Astrocyte of the cerebellum (primary cell): ENCODE data around the gene PRSS50.
"Not testable (repeated sequence)": the region's sequence is repeated elsewhere in the genome, so short reads cannot be mapped to it uniquely, and the experiment has no call there.

ENCODE experiments used
- DNase-seq: peaks from one replicate; pipeline ENCODE4 v3.0.0-alpha.2; 2011; ENCODE audit warnings: low read depth
- H3K4me3 ChIP-seq: 2 replicates; pipeline ENCODE4 v1.5.1; 2011; ENCODE audit warnings: mild to moderate bottlenecking, low read depth, low read length, moderate library complexity
- in situ Hi-C: cut with HindIII; loops from 2 replicates; pipeline ENCODE4 v1.10.0; 2017; ENCODE audit warnings: low sequenced_read_pairs
- TF ChIP-seq, protein P1 (sequence below): IDR thresholded peaks from 2 replicates; pipeline ENCODE4 v1.5.1; 2012; ENCODE audit warnings: low read length, low read depth, moderate library complexity, mild to moderate bottlenecking; ENCODE audit errors: missing control alignments

The PRSS50 gene

GRCh38 chr3:46709157-46709654 is 8.5 kb downstream of the PRSS50 start:
- in situ Hi-C loops: no loop called here
- TF ChIP-seq, protein P1, sequence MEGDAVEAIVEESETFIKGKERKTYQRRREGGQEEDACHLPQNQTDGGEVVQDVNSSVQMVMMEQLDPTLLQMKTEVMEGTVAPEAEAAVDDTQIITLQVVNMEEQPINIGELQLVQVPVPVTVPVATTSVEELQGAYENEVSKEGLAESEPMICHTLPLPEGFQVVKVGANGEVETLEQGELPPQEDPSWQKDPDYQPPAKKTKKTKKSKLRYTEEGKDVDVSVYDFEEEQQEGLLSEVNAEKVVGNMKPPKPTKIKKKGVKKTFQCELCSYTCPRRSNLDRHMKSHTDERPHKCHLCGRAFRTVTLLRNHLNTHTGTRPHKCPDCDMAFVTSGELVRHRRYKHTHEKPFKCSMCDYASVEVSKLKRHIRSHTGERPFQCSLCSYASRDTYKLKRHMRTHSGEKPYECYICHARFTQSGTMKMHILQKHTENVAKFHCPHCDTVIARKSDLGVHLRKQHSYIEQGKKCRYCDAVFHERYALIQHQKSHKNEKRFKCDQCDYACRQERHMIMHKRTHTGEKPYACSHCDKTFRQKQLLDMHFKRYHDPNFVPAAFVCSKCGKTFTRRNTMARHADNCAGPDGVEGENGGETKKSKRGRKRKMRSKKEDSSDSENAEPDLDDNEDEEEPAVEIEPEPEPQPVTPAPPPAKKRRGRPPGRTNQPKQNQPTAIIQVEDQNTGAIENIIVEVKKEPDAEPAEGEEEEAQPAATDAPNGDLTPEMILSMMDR: no peak
- H3K4me3 ChIP-seq: no peak overlapping the region
- DNase-seq: no peak

DNA sequence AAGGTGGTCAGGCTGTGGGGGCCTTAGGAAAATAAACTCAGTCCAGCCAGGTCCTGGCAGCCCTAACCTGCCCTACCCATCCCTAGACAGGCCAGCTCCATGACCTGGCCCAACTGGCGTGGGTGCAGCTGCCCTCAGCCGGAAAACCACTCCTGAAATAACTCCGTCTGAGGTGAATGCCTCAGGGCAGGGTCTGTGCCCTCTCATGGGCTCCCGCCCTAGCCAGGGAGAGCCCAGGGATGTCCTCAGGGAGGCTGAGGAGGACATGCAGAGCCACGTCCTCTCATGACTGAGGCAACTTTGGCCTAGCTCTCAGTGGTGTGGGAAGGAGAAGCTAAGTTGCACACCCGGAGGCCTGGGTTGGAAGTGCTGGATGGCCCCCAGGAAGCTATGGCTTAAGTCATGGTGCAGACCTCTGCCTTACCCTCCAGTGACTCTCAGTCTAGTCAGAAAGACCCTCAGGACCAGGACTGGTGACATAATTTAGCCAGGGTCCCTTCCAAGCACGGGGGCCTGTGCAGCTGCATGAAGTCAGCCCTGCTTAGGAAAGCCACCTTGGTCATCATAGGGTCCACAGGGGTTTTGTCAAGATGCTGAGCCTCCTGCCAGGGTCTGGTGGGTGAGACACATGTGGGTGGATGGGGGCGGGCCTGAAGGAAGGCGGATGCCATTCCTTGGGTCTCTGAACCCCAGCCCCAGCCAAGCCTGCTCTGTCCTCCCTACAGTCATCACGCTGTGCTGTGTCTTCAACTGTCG is 9.1 kb downstream of the PRSS50 start:
- in situ Hi-C loops: no loop called here
- H3K4me3 ChIP-seq: no peak overlapping the region
- no peak for DNase-seq
- TF ChIP-seq, protein P1: peak; percentile 10

DNA sequence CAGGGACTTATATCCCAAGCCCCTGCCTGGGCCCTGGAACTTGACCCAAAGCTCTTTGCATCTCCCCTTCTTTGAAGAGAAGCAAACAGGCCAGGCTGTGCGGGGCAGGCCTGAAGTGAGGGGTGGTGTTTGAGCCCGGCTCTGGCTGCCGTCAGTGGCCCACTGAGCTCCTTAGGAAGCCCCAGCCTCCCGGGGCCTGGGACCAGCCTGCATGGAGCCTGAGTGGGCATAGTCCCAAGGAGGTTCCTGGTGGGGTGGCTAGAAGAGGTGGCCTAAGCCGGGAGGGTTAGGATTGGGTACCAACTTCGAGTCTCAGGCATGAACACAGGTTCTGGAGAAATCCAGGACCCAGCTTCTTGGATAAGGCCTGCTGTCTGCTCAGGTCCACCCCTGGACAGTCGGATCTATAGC is 10.1 kb downstream of the PRSS50 start:
- TF ChIP-seq, protein P1: no peak
- in situ Hi-C loops: no loop called here
- no peak overlapping the region for H3K4me3 ChIP-seq
- DNase-seq: no peak

GRCh38 chr3:46706771-46707582 is 10.7 kb downstream of the PRSS50 start:
- H3K4me3 ChIP-seq: no peak overlapping the region
- in situ Hi-C loops: no loop called here
- TF ChIP-seq, protein P1: no peak
- no peak for DNase-seq

DNA sequence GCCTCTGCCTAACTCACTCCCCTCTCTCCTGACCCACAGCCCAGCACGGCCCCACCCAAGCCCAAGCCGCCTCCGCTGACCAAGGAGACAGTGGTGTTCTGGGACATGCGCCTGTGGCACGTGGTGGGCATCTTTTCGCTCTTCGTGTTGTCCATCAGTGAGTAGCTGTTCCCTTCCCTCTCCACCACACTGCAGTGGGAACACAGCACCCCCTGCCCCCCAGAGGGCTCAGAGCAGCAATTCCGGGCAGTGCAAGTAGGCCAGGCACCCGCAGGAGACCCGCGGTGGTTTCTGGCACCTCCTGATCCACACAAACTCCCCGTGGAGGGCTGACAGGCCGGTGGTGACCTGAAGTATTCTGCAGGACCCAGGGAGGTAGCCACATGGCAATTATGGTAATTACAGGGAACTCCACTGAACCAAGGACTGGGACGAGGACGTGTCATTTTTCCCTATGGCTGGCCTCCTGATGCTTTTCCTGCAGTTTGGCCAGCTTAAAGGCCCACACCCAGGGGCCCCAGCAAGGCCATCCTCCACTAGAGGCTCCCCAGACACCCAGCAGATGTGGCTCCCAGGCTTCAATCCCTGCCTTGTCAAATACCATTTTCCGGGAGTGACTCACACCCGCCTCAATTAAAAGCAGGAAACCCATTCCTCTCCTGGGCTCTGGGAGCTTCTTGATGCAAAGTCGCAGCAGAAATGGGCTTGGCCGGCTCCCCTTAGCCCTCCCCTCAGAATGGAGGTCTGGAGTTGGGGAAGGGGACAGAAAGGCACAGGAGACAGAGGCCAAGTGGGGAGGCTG is 11.7 kb downstream of the PRSS50 start:
- TF ChIP-seq, protein P1: no peak
- in situ Hi-C loops: no loop called here
- no peak for DNase-seq
- no peak overlapping the region for H3K4me3 ChIP-seq

GRCh38 chr3:46705022-46705530 is 12.6 kb downstream of the PRSS50 start:
- in situ Hi-C loops: no loop called here
- TF ChIP-seq, protein P1: peak; percentile 93
- no peak overlapping the region for H3K4me3 ChIP-seq
- DNase-seq: peak; percentile 42

DNA sequence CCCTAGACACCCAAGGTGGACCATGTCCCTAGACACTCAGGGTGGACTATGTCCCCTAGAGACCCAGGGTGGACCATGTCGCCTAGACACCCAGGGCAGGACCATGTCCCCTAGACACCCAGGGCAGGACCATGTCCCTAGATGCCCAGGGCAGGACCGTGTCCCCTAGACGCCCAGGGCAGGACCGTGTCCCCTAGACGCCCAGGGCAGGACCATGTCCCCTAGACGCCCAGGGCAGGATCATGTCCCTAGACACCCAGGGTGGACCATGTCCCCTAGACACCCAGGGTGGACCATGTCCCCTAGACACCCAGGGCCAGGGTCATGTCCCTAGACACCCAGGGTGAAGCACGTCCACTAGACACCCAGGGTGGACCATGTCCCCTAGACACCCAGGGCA is 13.3 kb downstream of the PRSS50 start:
- H3K4me3 ChIP-seq, DNase-seq, in situ Hi-C loops: not testable (repeated sequence)
